Activated B cell treated with CpG ODN at 0.5 μM for 24 hours (primary cell): ENCODE data around the gene CMKLR1. TPM values are rescaled to one million over a fixed set of nuclear protein-coding genes. Genes with fewer than 3 reads are reported as not detected.

ENCODE experiments used
- ATAC-seq: fragments of 200-7000 bp; cut with Tn5 transposase; one replicate; pipeline ENCODE4 v1.10.0; 2021; ENCODE audit warnings: low read depth, mild to moderate bottlenecking, moderate library complexity
- CTCF ChIA-PET: fragments of 350-600 bp; sonication (Branson Sonifier 250); formaldehyde crosslinking; loops from one replicate; lab custom pipeline; 2021; ENCODE audit warnings: antibody characterized with exemption; lab: Charles Lee
- POLR2A ChIA-PET: fragments of 350-600 bp; sonication (Branson Sonifier 250); formaldehyde crosslinking; loops from one replicate; lab custom pipeline; 2021; ENCODE audit warnings: antibody characterized with exemption; lab: Charles Lee
- DNase-seq: peaks from one replicate; pipeline ENCODE4 v3.0.0; 2022
- H3K27ac Mint-ChIP-seq: one replicate; pipeline ENCODE4 v1.8.0; 2020; ENCODE audit warnings: mixed read lengths
- H3K27me3 Mint-ChIP-seq: one replicate; pipeline ENCODE4 v1.8.0; 2021; ENCODE audit warnings: mixed read lengths
- H3K36me3 Mint-ChIP-seq: one replicate; pipeline ENCODE4 v1.8.0; 2021; ENCODE audit warnings: low read depth, mixed read lengths
- H3K4me1 Mint-ChIP-seq: one replicate; pipeline ENCODE4 v1.8.0; 2021; ENCODE audit warnings: mixed read lengths
- H3K4me3 Mint-ChIP-seq: one replicate; pipeline ENCODE4 v1.8.0; 2020; ENCODE audit warnings: mild to moderate bottlenecking, mixed read lengths
- H3K9me3 Mint-ChIP-seq: one replicate; pipeline ENCODE4 v1.8.0; 2020; ENCODE audit warnings: mixed read lengths
- CTCF ChIP-seq: fragments of 200-600 bp; IDR thresholded peaks from one replicate; pipeline ENCODE4 v1.8.0; 2022; ENCODE audit warnings: antibody characterized with exemption, mild to moderate bottlenecking
- intact Hi-C: fragments of 100-400 bp; cut with micrococcal nuclease; formaldehyde crosslinking; loops from one replicate; pipeline ENCODE4 v1.15.1; 2024
- total RNA-seq: library from RNA; stranded (reverse); gene quantifications from 2 replicates; pipeline ENCODE4 v1.2.3, GENCODE V29; 2022

The CMKLR1 gene
- total RNA-seq, 1 donor from 2014 or later, result 0.24 TPM

- peaks cover 10% of the 10 kb centered on the region for H3K27me3 Mint-ChIP-seq
- no peak for TF ChIP-seq CTCF
- no peak overlapping the region for H3K4me3 Mint-ChIP-seq
- H3K9me3 Mint-ChIP-seq, result no peaks in the 10 kb centered on the region
- no peak overlapping the region for H3K27ac Mint-ChIP-seq
- H3K4me1 Mint-ChIP-seq, result no peaks in the 10 kb centered on the region
- no peaks in the 10 kb centered on the region for H3K36me3 Mint-ChIP-seq
- CTCF ChIA-PET, result no interaction called here
- POLR2A ChIA-PET, result no interaction called here
- ATAC-seq, result no peak
- intact Hi-C loops, result no loop called here
- no peak for DNase-seq
Observed at GRCh38 chr12:108239378-108239777, 99.7 kb downstream of the CMKLR1 start.

- ATAC-seq, result no peak
- CTCF ChIA-PET, result no interaction called here
Observed at GRCh38 chr12:108238474-108238873, 100.6 kb downstream of the CMKLR1 start.

More at GRCh38 chr12:108238474-108238873, 100.6 kb downstream of the CMKLR1 start:
- POLR2A ChIA-PET, result no interaction called here
- Mint-ChIP-seq H3K27ac (no peak overlapping the region), H3K9me3 (no peaks in the 10 kb centered on the region), H3K4me3 (no peak overlapping the region), H3K36me3 (no peaks in the 10 kb centered on the region), H3K4me1 (no peaks in the 10 kb centered on the region), H3K27me3 (peaks cover 10% of the 10 kb centered on the region)
- no peak for DNase-seq
- TF ChIP-seq CTCF, result no peak
- intact Hi-C loops, result no loop called here

Other genes starting within 250 kb of the CMKLR1 start
- 1.4 and 1.9 TPM in 2 replicates for gene WSCD2, start 210.0 kb downstream of the CMKLR1 start, total RNA-seq
- gene FICD, start 176.0 kb upstream of the CMKLR1 start, total RNA-seq, result 7.7 and 11.2 TPM in 2 replicates
- 88.4 and 107 TPM in 2 replicates for gene SART3, start 221.9 kb upstream of the CMKLR1 start, total RNA-seq
- gene ISCU, start 223.3 kb upstream of the CMKLR1 start, total RNA-seq, result 114 and 117 TPM in 2 replicates